ENCODE results near the gene RNASET2. TPM values are rescaled to one million over a fixed set of nuclear protein-coding genes. Genes with fewer than 3 reads are reported as not detected.

RNASET2 gene
- total and polyA plus RNA-seq, 8 donors = 38.1 to 68.5 (median 47.0) TPM

GRCh38 chr6:166929542-166930189 lies 26.7 kb downstream of the RNASET2 start:
- Histone ChIP-seq H3K4me3 (no peak overlapping the region), H3K9me3 (no peaks in the 10 kb centered on the region), H3K27ac (peak overlapping the region in 1 of 2 donors; percentile 37), H3K27me3 (no peaks in the 10 kb centered on the region), H3K36me3 (peaks cover 0 to 67% of the 10 kb centered on the region in 2 donors), H3K4me1 (no peaks in the 10 kb centered on the region)
- ATAC-seq (no peak), DNase-seq (no peak)
- intact Hi-C loops (cut with DNase I) = no loop called here
- no peak for TF ChIP-seq CTCF (IDR thresholded peaks at IDR 0.05)

GRCh38 chr6:166928644-166929541 lies 27.5 kb downstream of the RNASET2 start:
- intact Hi-C loops (cut with DNase I) = no loop called here
- no peak overlapping the region for H3K4me3 ChIP-seq
- no peaks in the 10 kb centered on the region for H3K9me3 ChIP-seq
- no peak for DNase-seq
- no peaks in the 10 kb centered on the region for H3K4me1 ChIP-seq
- H3K27me3 ChIP-seq = no peaks in the 10 kb centered on the region
- no peak for TF ChIP-seq CTCF (IDR thresholded peaks at IDR 0.05)
- ATAC-seq = no peak
- peaks cover 0 to 59% of the 10 kb centered on the region in 2 donors for H3K36me3 ChIP-seq
- H3K27ac ChIP-seq = peak overlapping the region in 1 of 2 donors; percentile 37

- TF ChIP-seq CTCF (IDR thresholded peaks at IDR 0.05) = no peak
- H3K36me3 ChIP-seq = peaks cover 0 to 51% of the 10 kb centered on the region in 2 donors
- H3K27ac ChIP-seq = no peak overlapping the region
Measured at GRCh38 chr6:166927935-166928643, 28.3 kb downstream of the RNASET2 start.

GRCh38 chr6:166927240-166927934 lies 29.0 kb downstream of the RNASET2 start:
- ATAC-seq (no peak), DNase-seq (no peak)
- Histone ChIP-seq H3K27ac (no peak overlapping the region), H3K36me3 (peaks cover 0 to 46% of the 10 kb centered on the region in 2 donors), H3K4me1 (no peaks in the 10 kb centered on the region), H3K9me3 (no peaks in the 10 kb centered on the region), H3K4me3 (no peak overlapping the region), H3K27me3 (no peaks in the 10 kb centered on the region)
- TF ChIP-seq CTCF (IDR thresholded peaks at IDR 0.05) = no peak
- intact Hi-C loops (cut with DNase I) = no loop called here

More at GRCh38 chr6:166927935-166928643, 28.3 kb downstream of the RNASET2 start:
- Histone ChIP-seq H3K27me3 (no peaks in the 10 kb centered on the region), H3K4me3 (no peak overlapping the region), H3K4me1 (no peaks in the 10 kb centered on the region), H3K9me3 (no peaks in the 10 kb centered on the region)
- ATAC-seq = no peak
- intact Hi-C loops (cut with DNase I) = no loop called here
- no peak for DNase-seq
